Measurements from ENCODE around the gene NAGK.

Gene NAGK

GRCh38 chr2:71071681-71072398 lies 3.4 kb downstream of the NAGK start (continued):
- TF ChIP-seq SCRT2 (tag by site-specific recombination; IDR thresholded peaks at IDR 0.05) (no peak), ZNF211 (tag by site-specific recombination; IDR thresholded peaks at IDR 0.05; ENCODE audit: low read depth) (no peak), ZNF404 (tag by site-specific recombination; IDR thresholded peaks at IDR 0.05) (no peak), INSM2 (tag by site-specific recombination; IDR thresholded peaks at IDR 0.05) (no peak), ZNF138 (tag by site-specific recombination; IDR thresholded peaks at IDR 0.05; ENCODE audit: borderline replicate concordance) (no peak), ZNF629 (tag by site-specific recombination; IDR thresholded peaks at IDR 0.05) (no peak), BCL11A (tag by site-specific recombination; IDR thresholded peaks at IDR 0.05; ENCODE audit: low read depth) (no peak), ZNF221 (tag by site-specific recombination; IDR thresholded peaks at IDR 0.05; ENCODE audit: borderline replicate concordance) (no peak), ZBTB8A (tag by site-specific recombination; IDR thresholded peaks at IDR 0.05) (no peak), ZNF449 (tag by site-specific recombination; IDR thresholded peaks at IDR 0.05) (no peak), ZNF16 (tag by site-specific recombination; IDR thresholded peaks at IDR 0.05; ENCODE audit: low read depth) (no peak), ZNF148 (tag by site-specific recombination; IDR thresholded peaks at IDR 0.05; ENCODE audit: borderline replicate concordance) (no peak)

- H3K4me1 ChIP-seq (ENCODE audit: control insufficient read depth, insufficient read depth, low read length): no peaks in the 10 kb centered on the region; the same call in 1 of the 2 replicates
- no peaks in the 10 kb centered on the region for H3K9me3 ChIP-seq (ENCODE audit: control insufficient read depth, insufficient read depth, low read depth, low read length)
- peaks cover 7 to 78% of the 10 kb centered on the region in 2 experiments; a peak in 2 of 3 replicates for H3K36me3 ChIP-seq (ENCODE audit: control insufficient read depth in 2 of 2, insufficient read depth in 1 of 2, low read length in 2 of 2)
- ChIA-PET POLR2A (no interaction called here), CTCF (interaction anchor here (1.2 kb wide), 1 partner anchor 28 kb away, joined by 4 read pairs; no protein-coding TSS in a partner anchor)
- H3K27ac ChIP-seq (ENCODE audit: extremely low read depth, low read depth, low read length): no peak overlapping the region
- H3K4me3 ChIP-seq (ENCODE audit: low read depth, low read length): no peak overlapping the region
- TF ChIP-seq ZNF600 (tag by site-specific recombination; IDR thresholded peaks at IDR 0.05) (no peak), ZNF664 (tag by site-specific recombination; IDR thresholded peaks at IDR 0.05) (no peak), GLIS2 (tag by site-specific recombination; IDR thresholded peaks at IDR 0.05) (no peak)
Observed at GRCh38 chr2:71072492-71072891, 4.0 kb downstream of the NAGK start.

- no peaks in the 10 kb centered on the region for H3K4me1 ChIP-seq (ENCODE audit: control insufficient read depth, insufficient read depth, low read length)
- TF ChIP-seq BCL6B (tag by site-specific recombination; IDR thresholded peaks at IDR 0.05) (0 out of 2 replicates have a peak, but pooled peaks have one; percentile 44), ZNF121 (tag by site-specific recombination; IDR thresholded peaks at IDR 0.05) (no peak)
- H3K9me3 ChIP-seq (ENCODE audit: control insufficient read depth, insufficient read depth, low read depth, low read length): no peaks in the 10 kb centered on the region
- CTCF ChIA-PET: interaction anchor here (1.2 kb wide), 1 partner anchor 27 kb away, joined by 4 read pairs; no protein-coding TSS in a partner anchor
- H3K4me3 ChIP-seq (ENCODE audit: low read depth, low read length): no peak overlapping the region
- no peak overlapping the region for H3K27ac ChIP-seq (ENCODE audit: extremely low read depth, low read depth, low read length)
- POLR2A ChIA-PET: no interaction called here
- H3K36me3 ChIP-seq (ENCODE audit: control insufficient read depth in 2 of 2, insufficient read depth in 1 of 2, low read length in 2 of 2): peaks cover 7 to 87% of the 10 kb centered on the region in 2 experiments; a peak in 2 of 3 replicates
Observed at GRCh38 chr2:71073475-71073874, 5.0 kb downstream of the NAGK start.
